ENCODE results near the gene RAB9A. TPM values are rescaled to one million over a fixed set of nuclear protein-coding genes. Genes with fewer than 3 reads are reported as not detected.

Gene RAB9A
- total RNA-seq, 4 donors from 2014 or later, result 37.0 to 49.8 (median 45.1) TPM

DNA sequence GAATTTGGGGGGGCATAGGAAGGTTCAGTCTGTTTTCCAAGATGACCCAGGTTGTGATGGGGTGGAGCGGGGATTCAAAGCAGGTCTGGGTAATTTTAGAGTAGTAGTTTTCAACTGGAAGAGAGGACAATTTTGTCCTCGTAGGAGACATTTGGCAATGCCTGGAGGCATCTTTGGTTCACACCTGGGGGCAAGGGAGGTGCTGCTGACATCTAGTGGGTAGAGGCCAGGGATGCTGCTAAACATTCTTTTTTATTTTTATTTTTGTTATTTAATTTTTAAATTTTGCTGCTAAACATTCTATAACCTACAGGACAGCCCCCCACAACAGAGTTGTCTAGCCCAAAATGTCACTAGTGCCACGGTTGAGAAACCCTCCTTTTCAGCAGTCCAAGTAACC, 1.9 kb downstream of the RAB9A start:
- TF ChIP-seq, protein P1, sequence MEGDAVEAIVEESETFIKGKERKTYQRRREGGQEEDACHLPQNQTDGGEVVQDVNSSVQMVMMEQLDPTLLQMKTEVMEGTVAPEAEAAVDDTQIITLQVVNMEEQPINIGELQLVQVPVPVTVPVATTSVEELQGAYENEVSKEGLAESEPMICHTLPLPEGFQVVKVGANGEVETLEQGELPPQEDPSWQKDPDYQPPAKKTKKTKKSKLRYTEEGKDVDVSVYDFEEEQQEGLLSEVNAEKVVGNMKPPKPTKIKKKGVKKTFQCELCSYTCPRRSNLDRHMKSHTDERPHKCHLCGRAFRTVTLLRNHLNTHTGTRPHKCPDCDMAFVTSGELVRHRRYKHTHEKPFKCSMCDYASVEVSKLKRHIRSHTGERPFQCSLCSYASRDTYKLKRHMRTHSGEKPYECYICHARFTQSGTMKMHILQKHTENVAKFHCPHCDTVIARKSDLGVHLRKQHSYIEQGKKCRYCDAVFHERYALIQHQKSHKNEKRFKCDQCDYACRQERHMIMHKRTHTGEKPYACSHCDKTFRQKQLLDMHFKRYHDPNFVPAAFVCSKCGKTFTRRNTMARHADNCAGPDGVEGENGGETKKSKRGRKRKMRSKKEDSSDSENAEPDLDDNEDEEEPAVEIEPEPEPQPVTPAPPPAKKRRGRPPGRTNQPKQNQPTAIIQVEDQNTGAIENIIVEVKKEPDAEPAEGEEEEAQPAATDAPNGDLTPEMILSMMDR (IDR thresholded peaks at IDR 0.05; ENCODE audit: low read depth), result no peak

DNA sequence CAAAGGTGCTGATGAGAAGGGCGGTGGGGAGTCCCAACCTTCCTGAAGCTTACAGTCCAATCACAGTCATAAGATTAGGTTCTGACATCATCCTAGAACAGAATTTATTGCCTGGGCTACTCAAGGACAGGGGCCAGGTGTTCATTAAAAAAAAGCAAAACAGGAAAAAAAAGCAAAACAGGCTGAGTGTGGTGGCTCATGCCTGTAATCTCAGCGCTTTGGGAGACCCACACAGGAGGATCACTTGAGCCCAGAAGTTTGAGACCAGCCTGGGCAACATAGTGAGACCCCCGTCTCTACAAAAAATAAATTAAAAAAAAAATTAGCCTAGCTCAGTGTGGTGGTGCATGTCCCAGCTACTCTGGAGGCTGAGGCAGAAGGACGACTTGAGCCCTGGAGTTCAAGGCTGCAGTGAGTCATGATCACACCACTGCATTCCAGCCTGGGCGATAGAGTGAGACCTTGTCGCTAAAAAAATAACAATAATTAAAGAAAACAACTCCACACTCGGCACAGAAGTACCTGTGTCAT, 3.0 kb downstream of the RAB9A start:
- TF ChIP-seq, protein P1 (IDR thresholded peaks at IDR 0.05; ENCODE audit: low read depth), result no peak

DNA sequence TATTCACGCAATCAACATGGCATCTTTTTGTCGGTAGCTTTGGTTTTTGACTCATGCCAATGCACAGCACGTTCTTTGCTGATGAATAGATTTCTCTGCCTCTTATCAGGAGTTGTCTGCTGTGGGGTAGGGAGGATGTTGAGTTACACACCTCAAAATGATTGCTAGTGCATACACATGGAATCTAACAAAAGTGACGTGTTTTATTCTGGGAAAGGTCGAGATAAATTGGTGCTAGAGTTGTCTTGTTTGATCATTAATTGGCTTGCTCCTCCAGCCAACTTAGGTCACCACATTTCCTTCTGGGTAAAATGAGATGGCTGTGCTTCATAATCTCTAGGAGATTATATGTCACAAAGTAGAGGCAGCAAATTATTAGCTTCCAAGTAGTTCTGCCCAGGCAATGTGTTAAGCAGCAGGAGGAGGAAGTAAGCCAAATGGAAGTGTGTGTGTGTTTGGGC, 3.9 kb downstream of the RAB9A start:
- TF ChIP-seq, protein P1 (IDR thresholded peaks at IDR 0.05; ENCODE audit: low read depth), result no peak

DNA sequence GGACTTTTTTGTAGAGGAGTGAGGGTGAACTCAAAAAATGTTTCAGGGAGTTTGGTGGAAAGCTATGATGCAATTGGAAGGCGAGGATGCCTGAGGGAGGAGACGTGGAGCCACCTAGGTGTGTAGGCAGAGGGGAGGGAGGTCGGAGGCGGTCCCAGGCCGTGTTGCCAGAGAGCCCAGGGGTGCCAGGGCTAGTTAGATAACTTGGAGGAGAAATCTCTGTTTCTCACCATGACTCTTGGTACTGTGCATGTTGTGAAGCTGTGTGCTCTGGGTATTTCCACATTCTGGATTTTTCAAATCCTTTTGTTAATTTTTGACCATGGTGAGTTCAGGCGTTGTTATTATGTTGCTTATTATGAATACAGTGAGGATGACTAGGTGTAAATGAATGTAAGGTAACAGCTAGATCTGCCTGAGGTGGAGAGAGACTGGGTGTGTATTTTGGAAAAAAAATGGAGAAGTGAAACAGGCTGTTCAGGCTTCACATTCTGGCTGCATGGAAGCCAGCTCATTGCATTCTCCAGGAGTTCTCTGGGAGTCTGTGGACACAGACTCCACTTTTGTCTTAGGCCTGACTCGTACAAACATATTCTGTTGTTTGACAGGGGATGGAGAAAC, 4.5 kb downstream of the RAB9A start:
- TF ChIP-seq, protein P1 (IDR thresholded peaks at IDR 0.05; ENCODE audit: low read depth), result no peak

DNA sequence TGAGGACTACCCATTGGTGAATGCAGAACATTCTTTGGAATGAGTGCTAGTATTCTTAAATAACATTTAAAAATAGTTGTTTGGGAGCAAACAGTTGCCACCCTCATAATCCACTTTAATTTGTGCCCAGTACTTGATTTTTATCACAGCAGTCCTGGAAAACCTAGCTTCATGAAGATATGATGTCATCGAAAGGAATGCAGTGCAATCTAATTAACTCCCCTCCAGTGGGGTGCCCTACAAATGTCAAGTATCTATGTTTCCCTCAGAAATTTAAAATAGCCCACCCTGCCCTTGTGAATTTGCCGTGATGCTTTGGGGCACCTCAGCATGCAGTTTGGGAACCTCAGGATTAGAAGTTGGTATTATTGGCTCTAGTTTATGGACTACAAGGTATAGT, 5.4 kb downstream of the RAB9A start:
- TF ChIP-seq, protein P1 (IDR thresholded peaks at IDR 0.05; ENCODE audit: low read depth), result no peak

DNA sequence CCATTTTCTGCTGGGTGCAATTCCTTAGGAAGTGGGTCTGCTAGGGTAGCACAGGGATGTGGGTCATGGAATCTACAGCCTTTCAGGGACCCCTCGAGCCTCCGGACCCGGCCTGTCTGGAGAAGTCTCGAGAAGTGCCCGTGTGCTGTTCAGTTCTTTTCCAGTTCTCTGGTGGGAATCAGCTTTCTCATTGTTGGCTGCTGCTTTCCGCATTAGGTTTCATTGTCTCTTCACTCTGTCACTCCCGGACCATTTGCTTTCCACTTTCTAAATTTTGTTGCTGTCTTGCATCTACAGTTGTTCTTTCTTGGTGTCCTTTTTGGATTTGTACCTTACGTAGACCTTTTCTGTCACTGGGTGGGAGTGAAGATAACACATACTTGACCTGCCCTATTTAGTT, 6.1 kb downstream of the RAB9A start:
- TF ChIP-seq, protein P1 (IDR thresholded peaks at IDR 0.05; ENCODE audit: low read depth), result no peak

DNA sequence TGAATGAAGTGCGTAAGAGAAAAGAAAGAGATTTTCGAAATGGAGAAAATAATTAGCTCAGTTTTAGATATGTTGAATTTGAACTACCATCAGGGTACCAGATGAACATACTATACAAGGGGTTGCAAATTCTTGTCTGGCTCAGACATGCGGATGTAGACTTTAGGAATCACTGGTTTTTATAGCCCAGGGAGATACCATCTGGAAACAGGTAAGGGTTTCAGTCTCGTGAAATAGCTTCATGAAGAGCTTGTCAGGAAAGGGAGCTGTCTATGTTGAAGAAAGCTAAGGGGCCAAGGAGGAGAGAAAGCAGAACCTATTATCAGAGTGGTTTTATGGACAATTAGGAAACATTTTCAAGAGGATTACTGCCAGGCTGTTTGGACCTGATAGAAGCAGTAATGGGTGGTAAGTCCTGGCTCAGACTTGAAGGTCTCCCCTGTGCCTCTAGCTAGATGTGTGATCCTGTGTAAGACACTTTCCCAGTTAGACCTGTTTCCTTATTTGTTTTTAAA, 6.7 kb downstream of the RAB9A start:
- TF ChIP-seq, protein P1 (IDR thresholded peaks at IDR 0.05; ENCODE audit: low read depth), result no peak

Measured in subcutaneous adipose tissue (tissue), 4 donors.